Gastrocnemius medialis (tissue), 4 donors: ENCODE measurements around the gene POMGNT1.
A peak's percentile ranks its signal among the peaks of the same experiment; 100 is the strongest.

Source experiments
- CTCF ChIP-seq, 5 experiments: fragments of 450-650 bp in 3 of 5; fragments of 200-600 bp in 2 of 5; sonication (generic) in 2 of 5; IDR thresholded peaks in 4 of 5; conservative IDR thresholded peaks in 1 of 5; 1 replicate in 4 of 5; 2 replicates in 1 of 5; pipeline ENCODE4 v1.5.1; 2016 to 2019; ENCODE audit warnings: antibody characterized with exemption in 5 of 5, mild to moderate bottlenecking in 3 of 5, moderate library complexity in 3 of 5
- POLR2A ChIP-seq, 2 donors: fragments of 450-650 bp; IDR thresholded peaks; one replicate each; pipeline ENCODE4 v1.6.1; 2017; ENCODE audit warnings: antibody characterized with exemption in 2 of 2, mild to moderate bottlenecking in 2 of 2, moderate library complexity in 2 of 2

DNA sequence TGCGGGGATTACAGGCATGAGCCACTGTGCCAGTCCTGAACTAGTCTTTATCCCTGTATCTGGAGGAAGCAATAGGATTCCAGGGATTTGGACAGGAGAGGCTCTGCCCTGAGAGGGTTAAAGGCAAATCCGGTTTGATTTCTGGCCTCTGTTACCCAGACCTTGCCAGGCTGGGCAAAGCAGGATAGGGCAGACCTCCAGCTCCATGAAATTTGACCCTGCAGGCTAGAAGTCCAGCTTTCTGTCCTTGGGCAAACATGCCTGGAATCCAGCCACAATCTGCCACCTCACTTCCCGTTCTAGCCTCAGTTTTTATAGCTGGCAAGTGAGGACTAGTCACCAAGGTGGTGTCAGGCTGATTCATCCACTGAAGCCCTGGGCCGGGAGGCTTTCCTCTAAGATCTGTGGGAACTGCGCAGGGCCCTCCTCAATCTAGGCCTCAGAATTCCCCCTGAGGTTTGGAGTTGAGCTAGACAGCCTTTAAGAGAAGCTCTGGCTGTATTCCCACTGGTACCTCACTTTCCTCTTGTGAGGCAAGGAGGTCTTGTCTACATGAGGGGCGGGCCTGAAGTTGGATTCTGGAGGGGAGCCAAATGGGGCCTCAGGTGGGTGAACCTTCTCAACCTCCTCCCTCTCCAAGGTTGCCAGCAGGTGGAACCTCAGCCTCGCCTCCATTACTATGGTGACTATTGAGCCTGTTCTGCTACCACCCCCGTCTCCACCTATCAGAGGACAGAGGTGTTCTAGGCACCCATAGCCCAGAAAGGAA, 15.0 kb downstream of the POMGNT1 start:
- TF ChIP-seq CTCF (IDR thresholded peaks at IDR 0.05 in 4 of 5, conservative IDR thresholded peaks at IDR 0.05 in 1 of 5) (no peak), POLR2A (IDR thresholded peaks at IDR 0.05) (peak; percentile 37 to 49)
